ENCODE data around the gene STX10.
"Not testable (repeated sequence)": the region's sequence is repeated elsewhere in the genome, so short reads cannot be mapped to it uniquely, and the experiment has no call there.

STX10 gene, protein sequence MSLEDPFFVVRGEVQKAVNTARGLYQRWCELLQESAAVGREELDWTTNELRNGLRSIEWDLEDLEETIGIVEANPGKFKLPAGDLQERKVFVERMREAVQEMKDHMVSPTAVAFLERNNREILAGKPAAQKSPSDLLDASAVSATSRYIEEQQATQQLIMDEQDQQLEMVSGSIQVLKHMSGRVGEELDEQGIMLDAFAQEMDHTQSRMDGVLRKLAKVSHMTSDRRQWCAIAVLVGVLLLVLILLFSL

DNA sequence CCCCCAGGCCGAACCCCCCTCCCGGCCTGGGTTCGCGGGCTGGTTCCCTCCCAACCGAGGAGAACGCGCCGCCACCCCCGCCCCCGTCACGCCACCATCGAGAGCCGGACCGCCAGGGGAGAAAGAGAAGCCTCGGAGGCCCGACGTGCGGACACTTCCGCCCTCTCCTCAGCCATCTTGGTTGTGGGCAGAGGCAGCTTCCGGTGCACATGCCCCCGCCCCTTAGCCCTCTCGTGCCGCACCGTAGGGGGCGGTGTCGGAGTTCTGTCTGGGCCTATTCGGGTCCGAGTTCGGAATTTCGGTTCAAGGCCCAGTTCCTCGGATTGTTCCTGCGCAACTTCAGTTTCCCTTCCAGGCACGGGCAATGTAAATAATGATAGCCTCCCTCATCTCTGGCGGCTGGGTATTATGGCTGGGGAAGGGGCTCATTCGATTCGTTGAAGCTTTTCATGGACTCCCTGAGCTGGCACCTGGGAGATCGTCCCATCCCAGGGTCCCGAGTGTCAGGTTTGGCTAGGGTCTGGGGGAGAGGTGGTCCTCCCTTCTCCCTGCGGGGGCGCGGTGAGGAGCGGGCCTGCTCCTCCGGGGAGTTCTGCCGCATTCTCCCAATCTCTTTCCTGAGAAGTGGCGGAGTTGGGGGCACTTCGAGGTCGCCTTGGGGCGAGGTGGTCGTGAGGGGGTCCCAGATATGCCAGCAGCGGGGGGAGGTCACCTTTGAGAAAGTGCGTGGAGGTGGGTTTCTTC lies at the start of gene STX10, which contains the start of gene IER2:
Gene STX10 (minus strand): TSS at position 189 of the 744 bp plus-strand sequence. CDS start 202 bp downstream, outside the sequence.
Gene IER2 (plus strand): TSS at position 225 of the 744 bp plus-strand sequence. CDS start 2,776 bp downstream, outside the sequence.
- DNase-seq = peak; percentile 96

DNA sequence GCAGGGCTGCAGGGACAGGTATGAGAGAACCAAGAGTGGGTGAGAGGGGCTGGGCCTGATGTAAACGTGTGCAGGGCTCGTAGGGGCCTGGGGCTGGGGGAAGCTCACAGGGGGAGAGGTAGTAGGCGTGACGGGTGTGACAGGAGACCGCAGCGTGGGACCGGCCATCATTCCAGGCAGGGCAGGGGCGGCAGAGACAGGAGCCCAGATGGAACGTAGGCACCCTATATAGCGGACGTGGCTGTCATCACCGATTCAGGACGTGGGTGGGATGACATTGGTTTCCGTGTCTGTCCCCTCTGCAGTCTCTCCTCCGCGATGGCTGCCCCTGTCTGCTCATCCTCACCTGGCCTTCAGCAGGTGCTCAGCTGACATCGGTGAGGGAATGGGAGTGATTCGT lies 48.5 kb upstream of the STX10 start:
- no peak for DNase-seq

DNA sequence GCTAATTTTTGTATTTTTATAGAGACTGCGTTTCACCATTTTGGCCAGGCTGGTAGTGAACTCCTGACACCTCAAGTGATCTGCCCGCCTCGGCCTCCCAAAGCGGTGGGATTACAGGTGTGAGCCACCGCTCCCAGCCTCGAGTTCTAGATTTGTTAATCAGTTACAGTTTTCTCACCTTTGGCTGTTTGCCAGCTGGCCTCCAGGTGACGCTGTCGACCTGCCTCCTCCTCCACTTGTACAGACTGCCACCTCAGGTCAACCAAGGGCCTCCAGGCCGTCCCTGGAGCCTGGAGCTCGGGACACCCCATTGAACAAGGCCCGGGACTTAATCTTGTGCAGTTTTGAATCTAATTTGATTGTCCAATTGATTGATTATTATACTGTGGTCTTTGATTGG lies 45.5 kb upstream of the STX10 start:
- DNase-seq = peak; percentile 93

DNA sequence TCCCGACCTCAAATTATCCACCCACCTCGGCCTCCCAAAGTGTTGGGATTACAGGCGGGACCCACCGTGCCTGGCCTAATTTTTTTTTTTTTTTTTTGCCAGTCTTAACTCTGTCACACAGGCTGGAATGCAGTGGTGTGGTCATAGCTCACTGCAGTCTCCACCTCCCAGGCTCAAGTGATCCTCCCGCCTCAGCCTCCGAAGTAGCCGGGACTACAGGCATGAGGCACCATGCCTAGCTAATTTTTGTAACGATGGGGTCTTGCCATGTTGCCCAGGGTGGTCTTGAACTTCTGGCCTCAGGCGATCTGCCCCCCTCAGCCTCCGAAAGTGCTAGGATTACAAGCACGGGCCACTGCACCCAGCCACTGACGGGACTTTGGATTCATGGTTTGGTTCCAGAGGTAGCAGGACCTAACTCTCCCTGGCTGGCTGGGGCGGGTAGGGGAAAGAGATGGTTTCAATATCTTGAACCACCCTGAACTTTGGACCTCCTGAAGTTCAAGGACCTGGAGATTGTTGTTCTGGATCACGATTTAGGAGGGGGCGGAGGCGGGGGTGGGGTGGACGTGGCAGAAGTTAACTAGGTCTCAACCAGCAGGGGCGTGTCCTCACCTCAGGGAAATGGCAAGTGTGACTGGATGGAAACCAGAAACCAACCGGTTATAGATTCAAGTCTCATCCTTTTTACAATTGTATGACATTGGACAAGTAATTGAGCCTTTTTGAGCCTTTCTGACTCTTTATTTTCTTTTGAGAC lies 40.8 kb upstream of the STX10 start:
- peak; percentile 43 for DNase-seq

DNA sequence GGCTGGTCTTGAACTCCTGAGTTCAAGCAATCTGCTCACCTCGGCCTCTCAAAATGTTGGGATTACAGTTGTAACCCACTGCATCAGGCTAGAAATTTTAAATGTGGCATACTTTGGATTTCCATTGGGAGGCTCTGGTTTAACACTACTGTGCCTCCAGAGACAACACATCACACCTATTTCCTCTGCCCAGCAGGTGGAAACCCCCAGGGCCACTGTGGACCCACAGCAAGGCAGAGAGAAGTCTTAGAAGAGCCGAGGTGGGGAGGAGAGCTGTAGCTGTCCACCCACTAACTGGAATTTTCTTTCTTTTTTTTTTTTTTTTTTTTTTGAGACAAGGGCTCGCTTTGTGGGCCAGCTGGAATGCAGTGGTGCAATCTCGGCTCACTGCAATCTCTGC lies 39.4 kb upstream of the STX10 start:
- DNase-seq = no peak

- DNase-seq = no peak
Observed at GRCh38 chr19:13187419-13187818, 37.2 kb upstream of the STX10 start.

DNA sequence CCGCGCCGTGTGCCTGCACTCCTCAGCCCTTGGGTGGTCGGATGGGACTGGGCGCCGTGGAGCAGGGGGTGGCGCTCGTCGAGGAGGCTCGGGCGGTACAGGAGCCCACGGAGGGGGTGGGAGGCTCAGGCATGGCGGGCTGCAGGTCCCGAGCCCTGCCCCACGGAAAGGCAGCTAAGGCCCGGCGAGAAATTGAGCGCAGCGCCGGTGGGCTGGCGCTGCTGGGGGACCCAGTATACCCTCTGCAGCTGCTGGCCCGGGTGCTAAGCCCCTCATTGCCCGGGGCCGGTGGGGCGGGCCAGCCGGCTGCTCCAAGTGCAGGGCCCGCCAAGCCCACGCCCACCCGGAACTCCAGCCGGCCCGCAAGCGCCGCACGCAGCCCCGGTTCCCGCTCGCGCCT lies 36.5 kb upstream of the STX10 start:
- not testable (repeated sequence) for DNase-seq

DNA sequence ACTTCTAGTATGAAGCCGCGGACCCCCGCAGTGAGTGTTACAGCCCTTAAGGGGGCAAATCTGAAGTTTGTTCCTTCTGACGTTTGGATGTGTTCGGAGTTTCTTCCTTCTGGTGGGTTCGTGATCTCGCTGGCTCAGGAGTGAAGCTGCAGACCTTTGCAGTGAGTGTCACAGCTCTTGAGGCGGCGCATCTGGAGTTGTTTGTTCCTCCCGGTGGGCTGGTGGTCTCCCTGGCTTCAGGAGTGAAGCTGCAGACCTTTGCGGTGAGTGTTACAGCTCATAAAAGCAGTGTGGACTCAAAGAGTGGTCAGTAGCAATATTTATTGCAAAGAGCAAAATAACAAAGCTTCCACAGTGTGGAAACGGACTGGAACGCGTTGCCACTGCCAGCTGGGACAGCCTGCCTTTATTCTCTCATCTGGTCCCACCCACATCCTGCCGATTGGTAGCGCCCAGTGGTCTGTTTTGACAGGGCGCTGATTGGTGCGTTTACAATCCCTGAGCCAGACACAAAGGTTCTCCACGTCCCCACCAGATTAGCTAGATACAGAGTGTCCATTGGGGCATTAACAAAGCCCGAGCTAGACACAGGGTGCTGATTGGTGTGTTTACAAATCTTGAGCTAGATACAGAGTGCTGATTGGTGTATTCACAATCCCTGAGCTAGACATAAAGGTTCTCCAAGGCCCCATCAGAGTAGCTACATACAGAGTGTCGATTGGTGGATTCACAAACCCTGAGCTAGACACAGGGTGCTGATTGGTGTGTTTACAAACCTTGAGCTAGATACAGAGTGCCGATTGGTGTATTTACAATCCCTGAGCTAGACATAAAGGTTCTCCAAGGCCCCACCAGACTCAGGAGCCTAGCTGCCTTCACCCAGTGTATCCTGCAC lies 35.8 kb upstream of the STX10 start:
- not testable (repeated sequence) for DNase-seq

DNA sequence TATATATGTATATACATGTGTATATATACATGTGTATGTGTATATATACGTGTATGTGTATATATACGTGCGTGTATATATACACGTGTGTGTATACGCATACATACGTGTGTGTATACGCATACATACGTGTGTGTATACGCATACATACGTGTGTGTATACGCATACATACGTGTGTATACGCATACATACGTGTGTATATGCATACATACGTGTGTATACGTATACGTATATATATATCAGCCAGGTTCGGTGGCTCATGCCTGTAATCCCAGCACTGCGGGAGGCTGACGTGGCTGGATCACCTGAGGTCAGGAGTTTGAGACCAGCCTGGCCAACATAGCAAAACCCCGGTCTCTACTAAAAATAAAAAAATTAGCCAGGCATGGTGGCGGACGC lies 34.8 kb upstream of the STX10 start:
- not testable (repeated sequence) for DNase-seq

- no peak for DNase-seq
Observed at GRCh38 chr19:13181747-13182388, 31.7 kb upstream of the STX10 start.

DNA sequence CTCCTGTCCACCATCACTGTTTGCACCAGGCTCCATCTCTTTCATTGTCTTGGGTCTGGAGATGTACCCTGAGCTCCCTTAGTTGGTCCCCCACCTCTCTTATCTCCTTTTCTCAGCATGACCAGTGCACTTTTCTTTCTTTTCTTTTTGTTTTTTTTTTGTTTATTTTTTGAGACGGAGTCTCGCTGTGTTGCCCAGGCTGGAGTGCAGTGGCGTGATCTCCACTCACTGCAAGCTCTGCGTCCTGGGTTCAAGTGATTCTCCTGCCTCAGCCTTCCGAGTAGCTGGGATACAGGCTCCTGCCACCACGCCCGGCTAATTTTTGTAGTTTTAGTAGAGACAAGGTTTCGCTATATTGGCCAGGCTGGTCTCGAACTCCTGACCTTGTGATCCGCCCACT lies 28.1 kb upstream of the STX10 start:
- DNase-seq = not testable (repeated sequence)

DNA sequence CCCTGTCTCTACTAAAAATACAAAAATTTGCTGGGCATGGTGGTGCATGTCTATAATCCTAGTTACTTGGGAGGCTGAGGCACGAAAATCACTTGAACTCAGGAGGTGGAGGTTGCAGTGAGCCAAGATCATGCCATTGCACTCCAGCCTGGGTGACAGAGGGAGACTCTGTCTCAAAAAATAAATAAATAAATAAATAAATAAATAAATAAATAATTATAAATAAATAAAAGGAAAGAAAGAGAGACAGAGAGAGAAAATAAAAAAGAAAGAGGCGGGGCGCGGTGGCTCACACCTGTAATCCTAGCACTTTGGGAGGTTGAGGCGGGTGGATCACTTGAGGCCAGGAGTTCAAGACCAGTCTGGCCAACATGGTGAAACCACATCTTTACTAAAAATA lies 27.4 kb upstream of the STX10 start:
- DNase-seq = not testable (repeated sequence)

GRCh38 chr19:13176345-13176744 lies 26.2 kb upstream of the STX10 start:
- no peak for DNase-seq

- DNase-seq = no peak
Observed at GRCh38 chr19:13173139-13173737, 23.1 kb upstream of the STX10 start.

DNA sequence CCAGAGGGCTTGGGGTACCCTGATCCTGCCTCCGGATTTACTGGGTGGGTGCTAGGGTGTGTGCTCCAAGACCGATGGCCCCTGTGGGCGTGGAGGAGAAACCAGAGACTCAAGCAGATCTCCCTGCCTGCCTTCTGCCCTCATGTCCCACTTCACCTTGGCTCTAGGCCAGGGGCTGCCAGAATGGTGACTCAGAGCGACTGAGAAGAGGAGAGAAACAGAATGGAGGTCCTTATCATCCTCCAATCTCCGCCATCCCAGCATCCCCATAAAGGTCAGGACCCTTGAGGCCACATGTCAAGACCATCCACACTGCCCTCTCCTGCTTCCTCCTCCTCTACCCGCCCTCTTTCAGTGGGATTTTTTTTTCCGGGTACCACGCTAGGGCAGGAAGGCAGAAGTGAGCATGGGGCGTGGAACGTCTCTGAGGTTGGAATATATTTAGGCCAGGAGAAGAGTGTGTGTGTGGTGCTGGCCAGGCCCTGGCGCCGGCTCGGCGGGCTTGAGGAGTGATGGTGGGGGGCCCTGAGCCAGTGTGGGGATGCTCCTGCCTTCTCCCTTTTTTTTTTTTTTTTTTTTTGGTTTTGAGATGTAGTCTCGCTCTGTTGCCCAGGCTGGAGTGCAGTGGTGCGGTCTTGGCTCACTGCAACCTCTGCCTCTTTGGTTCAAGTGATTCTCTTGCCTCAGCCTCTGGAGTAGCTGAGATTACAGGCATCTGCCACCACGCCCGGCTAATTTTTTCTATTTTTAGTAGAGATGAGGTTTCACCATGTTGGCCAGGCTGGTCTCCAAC lies 22.4 kb upstream of the STX10 start:
- DNase-seq = peak; percentile 88

DNA sequence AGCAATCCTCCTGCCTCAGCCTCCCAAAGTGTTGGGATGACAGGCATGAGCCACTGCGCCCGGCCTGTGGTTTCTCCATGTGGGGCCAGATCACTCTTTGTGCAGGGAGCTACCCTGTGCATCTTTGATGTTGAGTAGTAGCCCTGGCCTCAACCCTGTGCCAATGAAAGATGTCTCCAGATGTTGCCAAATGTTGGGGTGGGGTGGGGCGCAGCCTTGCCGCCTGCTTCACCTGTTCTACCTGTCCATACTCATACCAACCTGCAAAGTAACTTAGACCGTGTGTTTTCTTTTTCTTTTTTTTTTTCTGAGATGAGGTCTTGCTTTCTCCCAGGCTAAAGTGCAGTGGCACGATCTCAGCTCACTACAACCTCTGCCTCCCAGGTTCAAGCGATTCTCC lies 21.0 kb upstream of the STX10 start:
- DNase-seq = no peak

GRCh38 chr19:13169769-13170168 lies 19.6 kb upstream of the STX10 start:
- peak; percentile 48 for DNase-seq

- not testable (repeated sequence) for DNase-seq
Observed at GRCh38 chr19:13166151-13166550, 16.0 kb upstream of the STX10 start.

DNA sequence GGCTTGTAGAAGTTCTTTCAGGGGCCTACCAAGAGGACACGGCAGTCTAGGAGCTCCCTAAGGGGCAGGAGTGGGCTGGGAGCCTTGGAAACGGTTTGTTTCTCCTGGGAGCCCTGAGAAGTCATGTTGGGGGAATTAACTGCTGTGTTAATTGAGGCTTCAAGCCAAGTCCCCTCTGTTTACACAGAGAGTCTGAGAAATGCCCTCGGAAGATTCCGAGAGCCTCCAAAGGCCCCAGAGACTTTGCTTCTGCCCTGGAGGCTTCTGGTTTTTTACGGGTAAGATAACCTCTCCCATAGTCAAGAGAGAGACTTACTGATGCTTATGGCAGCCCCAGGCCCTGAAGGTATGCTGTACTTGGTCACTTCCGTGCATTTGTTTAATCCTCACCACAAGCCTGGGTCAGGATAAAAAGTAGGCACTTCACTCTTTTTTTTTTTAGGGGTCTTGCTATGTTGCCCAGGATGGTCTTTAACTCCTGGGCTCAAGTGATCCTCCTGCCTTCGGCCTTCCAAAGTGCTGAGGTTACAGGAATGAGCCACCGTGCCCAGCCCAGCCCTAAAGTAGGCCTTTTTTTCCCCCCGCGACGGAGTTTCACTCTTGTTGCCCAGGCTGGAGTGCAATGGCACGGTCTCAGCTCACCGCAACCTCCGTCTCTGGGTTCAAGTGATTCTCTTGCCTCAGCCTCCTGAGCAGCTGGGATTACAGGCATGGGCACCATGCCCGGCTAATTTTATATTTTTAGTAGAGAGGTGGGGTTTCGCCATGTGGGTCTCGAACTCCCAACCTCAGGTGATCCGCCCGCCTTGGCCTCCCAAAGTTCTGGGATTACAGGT lies 15.2 kb upstream of the STX10 start:
- DNase-seq = no peak
